GM10266 (cell line): Measurements from ENCODE around the gene TMEM108.

Source experiments
- DNase-seq: peaks from one replicate; pipeline ENCODE4 v3.0.0; 2012; ENCODE audit errors: extremely low spot score
- TF ChIP-seq, protein P1 (sequence below): IDR thresholded peaks from 2 replicates; pipeline ENCODE4 v1.5.1; 2012; ENCODE audit warnings: mild to moderate bottlenecking, low read depth; ENCODE audit not compliant: control insufficient read depth, insufficient read depth; ENCODE audit errors: missing control alignments

TMEM108 gene

DNA sequence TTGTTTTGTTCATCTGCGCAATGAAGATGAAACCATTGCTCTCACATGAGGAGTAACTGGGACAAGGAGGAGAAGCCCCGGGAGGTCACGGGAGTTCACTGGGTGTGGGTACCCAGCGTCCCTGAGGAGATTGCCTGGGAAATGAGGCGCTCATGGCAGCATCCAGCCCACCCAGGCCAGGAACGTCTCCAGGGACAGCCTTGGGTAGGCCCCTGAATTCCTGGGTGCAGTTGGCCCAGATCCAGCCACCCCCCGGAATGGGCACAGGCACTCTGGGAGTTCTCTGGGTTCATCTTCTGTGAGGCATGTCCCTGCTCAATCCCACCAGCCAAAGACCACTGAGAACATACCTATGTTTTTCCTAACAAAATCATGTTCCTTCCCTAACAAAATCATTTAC, 380.2 kb downstream of the TMEM108 start:
- TF ChIP-seq, protein P1, sequence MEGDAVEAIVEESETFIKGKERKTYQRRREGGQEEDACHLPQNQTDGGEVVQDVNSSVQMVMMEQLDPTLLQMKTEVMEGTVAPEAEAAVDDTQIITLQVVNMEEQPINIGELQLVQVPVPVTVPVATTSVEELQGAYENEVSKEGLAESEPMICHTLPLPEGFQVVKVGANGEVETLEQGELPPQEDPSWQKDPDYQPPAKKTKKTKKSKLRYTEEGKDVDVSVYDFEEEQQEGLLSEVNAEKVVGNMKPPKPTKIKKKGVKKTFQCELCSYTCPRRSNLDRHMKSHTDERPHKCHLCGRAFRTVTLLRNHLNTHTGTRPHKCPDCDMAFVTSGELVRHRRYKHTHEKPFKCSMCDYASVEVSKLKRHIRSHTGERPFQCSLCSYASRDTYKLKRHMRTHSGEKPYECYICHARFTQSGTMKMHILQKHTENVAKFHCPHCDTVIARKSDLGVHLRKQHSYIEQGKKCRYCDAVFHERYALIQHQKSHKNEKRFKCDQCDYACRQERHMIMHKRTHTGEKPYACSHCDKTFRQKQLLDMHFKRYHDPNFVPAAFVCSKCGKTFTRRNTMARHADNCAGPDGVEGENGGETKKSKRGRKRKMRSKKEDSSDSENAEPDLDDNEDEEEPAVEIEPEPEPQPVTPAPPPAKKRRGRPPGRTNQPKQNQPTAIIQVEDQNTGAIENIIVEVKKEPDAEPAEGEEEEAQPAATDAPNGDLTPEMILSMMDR, result no peak
- no peak for DNase-seq

DNA sequence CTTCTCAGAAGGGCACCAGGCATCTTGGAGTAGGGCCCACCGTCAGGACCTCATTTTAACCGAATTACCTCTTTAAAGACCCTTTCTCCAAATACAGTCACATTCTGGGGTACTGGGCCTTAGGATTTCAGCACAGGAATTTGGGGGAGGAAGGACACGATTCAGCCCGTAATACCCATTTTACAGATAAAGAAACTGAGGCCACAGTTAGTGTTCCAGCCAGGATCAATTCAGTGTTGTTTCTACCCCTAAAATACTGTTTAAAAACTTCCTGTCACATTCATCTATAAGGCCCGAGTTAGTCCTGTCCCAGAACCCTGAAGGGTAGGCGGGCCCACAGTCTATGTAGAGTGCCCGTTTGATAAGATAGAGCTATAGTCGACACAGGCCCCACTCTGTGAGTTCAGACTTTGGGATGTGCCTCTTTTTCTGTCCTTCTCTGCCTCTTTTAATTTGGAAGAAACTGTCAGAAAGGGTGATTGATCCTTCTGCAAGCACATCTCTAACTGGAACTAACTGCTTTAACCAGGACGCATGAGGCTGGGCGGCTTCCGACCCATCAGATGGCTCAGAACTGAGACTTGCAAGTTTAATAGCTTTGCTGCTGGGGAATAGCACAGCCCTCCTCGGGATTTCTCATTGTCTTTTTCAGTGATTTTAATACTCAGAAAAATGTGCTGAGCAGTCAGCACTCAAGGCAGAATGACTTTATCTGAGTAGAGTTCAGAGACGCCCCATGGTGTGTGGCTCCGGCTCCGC, 381.1 kb downstream of the TMEM108 start:
- TF ChIP-seq, protein P1, result no peak
- no peak for DNase-seq

DNA sequence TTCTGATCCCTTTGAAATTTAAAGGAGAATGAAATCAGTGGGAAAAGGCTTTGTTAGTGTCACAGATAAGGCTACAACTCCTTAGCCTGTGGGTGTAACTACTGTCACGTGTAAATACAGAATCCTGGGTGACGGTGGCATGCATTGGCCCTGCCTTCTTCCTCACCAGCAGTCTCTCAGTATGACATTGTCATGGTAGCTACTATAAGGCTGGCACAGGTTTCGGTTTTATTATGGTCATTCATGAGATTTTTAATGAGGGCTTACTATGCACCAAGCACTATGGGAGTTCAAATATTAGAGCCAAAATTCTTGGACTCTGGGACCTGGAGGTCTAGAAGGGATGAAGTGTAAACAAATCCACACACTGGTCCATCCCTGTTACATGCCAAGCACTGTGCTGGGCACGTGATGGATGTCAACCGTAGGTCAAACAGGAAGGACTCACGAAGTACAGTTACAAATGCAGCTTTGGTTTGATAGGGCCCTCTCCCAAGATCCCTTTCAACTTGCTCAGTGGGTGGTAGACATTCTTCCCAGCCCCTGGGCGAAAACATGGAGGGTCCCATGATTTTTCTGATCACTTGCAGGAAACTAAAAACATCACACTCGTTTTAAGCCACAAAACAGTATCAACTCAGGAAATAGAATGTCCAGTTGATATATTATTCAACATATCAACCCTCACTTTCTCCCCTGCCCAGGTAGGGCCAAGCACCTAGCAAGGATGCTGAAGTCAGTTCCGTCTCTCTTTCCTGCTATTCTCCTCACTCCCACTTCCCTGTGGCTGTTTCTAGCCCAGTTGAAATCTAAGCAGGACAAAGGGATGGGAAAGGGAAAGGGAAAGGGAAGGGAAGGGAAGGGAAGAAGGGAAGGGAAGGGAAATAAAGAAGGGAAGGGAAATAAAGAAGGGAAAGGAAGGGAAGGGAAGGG, 387.0 kb downstream of the TMEM108 start:
- no peak for DNase-seq

DNA sequence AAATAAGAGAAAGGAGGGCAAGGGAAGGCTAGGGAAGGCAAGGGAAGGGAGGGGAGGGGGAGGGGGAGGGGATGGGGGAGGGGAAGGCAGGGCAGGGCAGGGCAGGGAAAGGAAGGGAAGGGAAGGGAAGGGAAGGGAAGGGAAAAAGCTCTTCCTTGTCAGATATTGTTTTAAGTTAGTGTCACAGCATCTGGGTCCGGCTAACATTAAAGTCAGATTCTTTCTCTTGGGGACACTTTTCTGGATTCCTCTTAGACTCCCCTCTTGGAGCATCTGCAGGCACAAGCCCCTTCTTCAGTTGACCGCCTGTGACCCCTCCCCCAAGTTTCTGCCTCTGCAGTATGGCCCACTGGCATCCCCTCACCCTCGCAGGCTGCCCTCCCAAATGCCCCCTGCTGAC, 387.7 kb downstream of the TMEM108 start:
- no peak for DNase-seq
- TF ChIP-seq, protein P1, result no peak

More for the DNA sequence above, 387.0 kb downstream of the TMEM108 start:
- TF ChIP-seq, protein P1, result no peak

DNA sequence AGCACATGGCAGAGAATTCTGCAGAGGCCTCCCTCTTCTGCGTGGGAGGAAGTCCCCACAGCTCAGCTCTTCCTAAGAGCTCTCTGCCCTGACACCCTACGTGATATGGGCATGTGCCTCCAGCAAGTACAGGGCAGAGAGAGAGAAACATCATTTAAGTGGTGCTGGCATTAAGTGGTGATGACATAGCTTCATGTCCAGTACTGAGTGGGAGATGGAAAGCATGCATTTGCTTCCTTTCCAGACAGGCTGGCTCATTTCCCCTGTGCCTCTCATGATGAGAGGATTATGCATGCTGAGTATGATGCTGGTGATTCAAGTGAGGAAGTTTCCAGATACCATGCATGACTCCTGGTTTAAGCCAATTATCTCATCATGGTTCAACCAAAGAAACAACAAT, 388.5 kb downstream of the TMEM108 start:
- no peak for DNase-seq
- TF ChIP-seq, protein P1, result no peak

DNA sequence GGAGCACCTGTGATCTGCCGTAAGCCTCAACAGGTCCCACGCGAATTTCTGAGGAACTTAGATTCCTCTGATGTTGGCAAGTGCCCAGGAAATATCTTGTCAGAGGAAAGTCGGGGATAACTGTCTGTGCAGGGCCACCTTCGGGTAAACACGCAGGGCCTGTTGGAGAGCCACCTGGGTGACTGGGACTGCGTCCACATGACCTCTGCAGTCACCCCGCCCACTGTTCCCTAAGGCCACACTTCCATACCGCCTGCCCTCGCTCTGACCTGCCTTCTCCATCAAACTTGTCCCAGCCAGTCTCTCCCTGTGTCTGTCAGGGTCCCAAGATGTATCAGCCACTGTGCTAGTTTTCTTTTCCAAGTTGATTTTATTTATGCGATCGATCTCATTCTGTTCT, 390.4 kb downstream of the TMEM108 start:
- DNase-seq, result no peak
- TF ChIP-seq, protein P1, result no peak

DNA sequence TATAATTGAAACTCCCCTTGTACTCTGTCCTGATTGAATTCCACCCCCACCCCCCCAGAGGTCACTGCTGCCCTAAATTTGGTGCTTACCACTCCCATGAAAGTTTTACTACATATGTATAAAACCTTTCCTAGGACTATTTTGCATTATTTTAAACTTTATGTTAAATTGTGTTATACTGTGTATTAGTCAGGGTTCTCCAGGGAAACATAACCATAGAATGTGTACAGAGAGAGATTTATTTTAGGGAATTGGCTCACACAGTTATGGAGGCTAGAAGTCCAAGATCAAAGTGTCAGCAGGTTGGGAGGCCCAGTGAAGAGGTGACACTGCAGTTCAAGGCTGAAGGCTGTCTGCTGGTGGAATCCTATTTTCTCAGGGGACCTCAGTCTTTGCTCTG, 390.9 kb downstream of the TMEM108 start:
- TF ChIP-seq, protein P1, result no peak
- no peak for DNase-seq
